Activated naive CD8-positive, alpha-beta T cell treated with anti-CD3 and anti-CD28 coated beads, Interleukin-2, amount 50 U/mL, for 24 hours (primary cell): ENCODE data around the gene SELENOO.
A peak's percentile ranks its signal among the peaks of the same experiment; 100 is the strongest.
"Not testable (repeated sequence)": the region's sequence is repeated elsewhere in the genome, so short reads cannot be mapped to it uniquely, and the experiment has no call there.

Experiments used
- ATAC-seq: fragments of 150-1000 bp; cut with Tn5 transposase; one replicate; pipeline ENCODE4 v1.10.0; 2021
- DNase-seq: peaks from one replicate; pipeline ENCODE4 v3.0.0; 2021
- H3K27ac Mint-ChIP-seq: one replicate; pipeline ENCODE4 v1.8.0; 2021; ENCODE audit warnings: mild to moderate bottlenecking, mixed read lengths
- H3K27me3 Mint-ChIP-seq: one replicate; pipeline ENCODE4 v1.8.0; 2021; ENCODE audit warnings: mixed read lengths
- H3K36me3 Mint-ChIP-seq: one replicate; pipeline ENCODE4 v1.8.0; 2021; ENCODE audit warnings: low read depth, mixed read lengths
- H3K4me1 Mint-ChIP-seq: one replicate; pipeline ENCODE4 v1.8.0; 2021; ENCODE audit warnings: mixed read lengths
- H3K4me3 Mint-ChIP-seq: one replicate; pipeline ENCODE4 v1.8.0; 2021; ENCODE audit warnings: mild to moderate bottlenecking, moderate library complexity, mixed read lengths
- H3K9me3 Mint-ChIP-seq: one replicate; pipeline ENCODE4 v1.8.0; 2021; ENCODE audit warnings: mixed read lengths

The SELENOO gene

GRCh38 chr22:50199251-50199721 is 1.5 kb upstream of the SELENOO start:
- peaks cover 7% of the 10 kb centered on the region for H3K36me3 Mint-ChIP-seq
- no peaks in the 10 kb centered on the region for H3K9me3 Mint-ChIP-seq
- peaks cover 21% of the 10 kb centered on the region for H3K4me1 Mint-ChIP-seq
- no peak for ATAC-seq
- no peak for DNase-seq
- H3K27ac Mint-ChIP-seq: no peak overlapping the region
- peak overlapping the region; percentile 66 for H3K4me3 Mint-ChIP-seq
- H3K27me3 Mint-ChIP-seq: no peaks in the 10 kb centered on the region

- Mint-ChIP-seq H3K4me3 (peak overlapping the region; percentile 66), H3K36me3 (peaks cover 7% of the 10 kb centered on the region), H3K4me1 (peaks cover 22% of the 10 kb centered on the region), H3K27me3 (no peaks in the 10 kb centered on the region), H3K27ac (peak overlapping the region; percentile 22), H3K9me3 (no peaks in the 10 kb centered on the region)
- DNase-seq (peak; percentile 20), ATAC-seq (no peak)
Observed at GRCh38 chr22:50199829-50200460, 866 bp upstream of the SELENOO start.

- Mint-ChIP-seq H3K27ac (no peak overlapping the region), H3K9me3 (no peaks in the 10 kb centered on the region), H3K36me3 (peaks cover 7% of the 10 kb centered on the region), H3K27me3 (no peaks in the 10 kb centered on the region), H3K4me1 (peaks cover 21% of the 10 kb centered on the region), H3K4me3 (peak overlapping the region; percentile 80)
- DNase-seq (peak; percentile 31), ATAC-seq (peak; percentile 31)
Observed at GRCh38 chr22:50201191-50202129, 649 bp downstream of the SELENOO start.

- H3K27ac Mint-ChIP-seq: no peak overlapping the region
- H3K36me3 Mint-ChIP-seq: peaks cover 7% of the 10 kb centered on the region
- no peak for ATAC-seq
- H3K4me1 Mint-ChIP-seq: peaks cover 21% of the 10 kb centered on the region
- peak overlapping the region; percentile 80 for H3K4me3 Mint-ChIP-seq
- H3K27me3 Mint-ChIP-seq: no peaks in the 10 kb centered on the region
- no peak for DNase-seq
- H3K9me3 Mint-ChIP-seq: no peaks in the 10 kb centered on the region
Observed at GRCh38 chr22:50202130-50202666, 1.4 kb downstream of the SELENOO start.

GRCh38 chr22:50203288-50203687 is 2.5 kb downstream of the SELENOO start:
- H3K27ac Mint-ChIP-seq: no peak overlapping the region
- no peak overlapping the region for H3K4me3 Mint-ChIP-seq
- peaks cover 21% of the 10 kb centered on the region for H3K4me1 Mint-ChIP-seq
- no peaks in the 10 kb centered on the region for H3K9me3 Mint-ChIP-seq
- no peaks in the 10 kb centered on the region for H3K27me3 Mint-ChIP-seq
- no peak for DNase-seq
- peaks cover 7% of the 10 kb centered on the region for H3K36me3 Mint-ChIP-seq
- ATAC-seq: no peak

GRCh38 chr22:50204571-50204970 is 3.8 kb downstream of the SELENOO start:
- no peak for ATAC-seq
- Mint-ChIP-seq H3K4me1 (peaks cover 21% of the 10 kb centered on the region), H3K4me3 (no peak overlapping the region), H3K27ac (no peak overlapping the region), H3K9me3 (no peaks in the 10 kb centered on the region), H3K36me3 (peaks cover 7% of the 10 kb centered on the region), H3K27me3 (no peaks in the 10 kb centered on the region)
- DNase-seq: no peak

- H3K9me3 Mint-ChIP-seq, H3K27me3 Mint-ChIP-seq, H3K4me3 Mint-ChIP-seq, H3K27ac Mint-ChIP-seq, ATAC-seq, DNase-seq, H3K36me3 Mint-ChIP-seq: not testable (repeated sequence)
- H3K4me1 Mint-ChIP-seq: peaks cover 24% of the 10 kb centered on the region
Observed at GRCh38 chr22:50204998-50205397, 4.2 kb downstream of the SELENOO start.

GRCh38 chr22:50205781-50206569 is 5.2 kb downstream of the SELENOO start:
- Mint-ChIP-seq H3K4me3 (no peak overlapping the region), H3K27me3 (no peaks in the 10 kb centered on the region), H3K27ac (no peak overlapping the region), H3K9me3 (no peaks in the 10 kb centered on the region), H3K4me1 (peaks cover 25% of the 10 kb centered on the region), H3K36me3 (peaks cover 12% of the 10 kb centered on the region)
- ATAC-seq (no peak), DNase-seq (no peak)

GRCh38 chr22:50206599-50206998 is 5.8 kb downstream of the SELENOO start:
- H3K27me3 Mint-ChIP-seq: no peaks in the 10 kb centered on the region
- peaks cover 28% of the 10 kb centered on the region for H3K4me1 Mint-ChIP-seq
- peaks cover 16% of the 10 kb centered on the region for H3K36me3 Mint-ChIP-seq
- ATAC-seq: no peak
- DNase-seq: peak; percentile 29
- no peak overlapping the region for H3K27ac Mint-ChIP-seq
- no peaks in the 10 kb centered on the region for H3K9me3 Mint-ChIP-seq
- no peak overlapping the region for H3K4me3 Mint-ChIP-seq

GRCh38 chr22:50207383-50208140 is 6.8 kb downstream of the SELENOO start:
- ATAC-seq (no peak), DNase-seq (no peak)
- Mint-ChIP-seq H3K36me3 (peaks cover 22% of the 10 kb centered on the region), H3K9me3 (no peaks in the 10 kb centered on the region), H3K4me3 (no peak overlapping the region), H3K4me1 (peaks cover 20% of the 10 kb centered on the region), H3K27me3 (no peaks in the 10 kb centered on the region), H3K27ac (no peak overlapping the region)

GRCh38 chr22:50208430-50208938 is 7.7 kb downstream of the SELENOO start:
- Mint-ChIP-seq H3K27me3 (no peaks in the 10 kb centered on the region), H3K36me3 (peaks cover 25% of the 10 kb centered on the region), H3K27ac (no peak overlapping the region), H3K4me1 (peaks cover 15% of the 10 kb centered on the region), H3K9me3 (no peaks in the 10 kb centered on the region), H3K4me3 (no peak overlapping the region)
- DNase-seq: no peak
- no peak for ATAC-seq

- Mint-ChIP-seq H3K36me3 (peaks cover 23% of the 10 kb centered on the region), H3K27ac (peak overlapping the region; percentile 78), H3K27me3 (no peaks in the 10 kb centered on the region), H3K4me1 (peaks cover 12% of the 10 kb centered on the region), H3K4me3 (no peak overlapping the region), H3K9me3 (no peaks in the 10 kb centered on the region)
- no peak for DNase-seq
- peak; percentile 35 for ATAC-seq
Observed at GRCh38 chr22:50208939-50209892, 8.4 kb downstream of the SELENOO start.

- H3K9me3 Mint-ChIP-seq: no peaks in the 10 kb centered on the region
- H3K27me3 Mint-ChIP-seq: no peaks in the 10 kb centered on the region
- DNase-seq (peak; percentile 74), ATAC-seq (peak; percentile 42)
- H3K27ac Mint-ChIP-seq: peak overlapping the region; percentile 78
- no peak overlapping the region for H3K4me3 Mint-ChIP-seq
- peaks cover 12% of the 10 kb centered on the region for H3K4me1 Mint-ChIP-seq
- H3K36me3 Mint-ChIP-seq: peaks cover 26% of the 10 kb centered on the region
Observed at GRCh38 chr22:50209893-50210292, 9.1 kb downstream of the SELENOO start.
